Bone marrow (tissue), 2 donors: Measurements from ENCODE around the gene FOXC2.

ENCODE experiments used
- DNase-seq, 2 donors: peaks; one replicate each; lab custom pipeline; 2025; lab: John Stamatoyannopoulos, UW

Gene FOXC2

DNA sequence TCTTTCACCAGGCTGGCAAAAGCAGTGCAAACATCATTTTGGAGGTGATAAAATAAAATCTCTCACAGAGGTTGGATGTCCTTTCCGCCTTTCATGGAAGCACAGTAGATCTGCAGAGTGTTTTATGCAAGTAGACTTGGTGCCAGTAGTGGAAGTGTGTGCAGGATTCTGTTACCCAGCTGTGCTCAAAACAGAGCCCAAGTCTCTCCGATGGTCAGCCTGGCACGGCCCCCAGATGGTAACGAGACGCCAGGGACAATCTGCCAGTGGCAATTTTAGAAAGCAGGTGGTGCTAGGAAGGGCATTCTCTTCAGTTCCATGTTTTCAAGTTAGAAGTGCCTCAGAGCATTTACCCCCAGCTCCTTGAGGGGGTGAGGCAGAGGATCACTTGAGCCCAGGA, 10.1 kb upstream of the FOXC2 start:
- no peak for DNase-seq

DNA sequence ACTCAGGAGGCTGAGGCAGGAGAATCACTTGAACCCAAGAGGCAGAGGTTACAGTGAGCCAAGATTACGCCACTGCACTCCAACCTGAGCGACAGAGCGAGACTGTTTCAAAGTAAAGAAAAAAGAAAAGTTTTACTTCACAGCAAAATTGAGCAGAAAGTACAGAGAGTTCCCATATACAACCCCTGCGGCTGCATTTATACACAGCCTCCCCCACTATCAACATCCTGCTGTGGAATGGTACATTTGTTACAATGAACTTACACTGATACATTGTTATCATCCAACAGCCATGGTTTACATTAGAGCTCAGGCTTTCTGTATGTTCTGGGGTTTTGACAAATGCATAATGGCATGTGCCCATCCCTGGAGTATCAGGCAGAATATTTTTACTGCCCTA, 9.0 kb upstream of the FOXC2 start:
- no peak for DNase-seq

DNA sequence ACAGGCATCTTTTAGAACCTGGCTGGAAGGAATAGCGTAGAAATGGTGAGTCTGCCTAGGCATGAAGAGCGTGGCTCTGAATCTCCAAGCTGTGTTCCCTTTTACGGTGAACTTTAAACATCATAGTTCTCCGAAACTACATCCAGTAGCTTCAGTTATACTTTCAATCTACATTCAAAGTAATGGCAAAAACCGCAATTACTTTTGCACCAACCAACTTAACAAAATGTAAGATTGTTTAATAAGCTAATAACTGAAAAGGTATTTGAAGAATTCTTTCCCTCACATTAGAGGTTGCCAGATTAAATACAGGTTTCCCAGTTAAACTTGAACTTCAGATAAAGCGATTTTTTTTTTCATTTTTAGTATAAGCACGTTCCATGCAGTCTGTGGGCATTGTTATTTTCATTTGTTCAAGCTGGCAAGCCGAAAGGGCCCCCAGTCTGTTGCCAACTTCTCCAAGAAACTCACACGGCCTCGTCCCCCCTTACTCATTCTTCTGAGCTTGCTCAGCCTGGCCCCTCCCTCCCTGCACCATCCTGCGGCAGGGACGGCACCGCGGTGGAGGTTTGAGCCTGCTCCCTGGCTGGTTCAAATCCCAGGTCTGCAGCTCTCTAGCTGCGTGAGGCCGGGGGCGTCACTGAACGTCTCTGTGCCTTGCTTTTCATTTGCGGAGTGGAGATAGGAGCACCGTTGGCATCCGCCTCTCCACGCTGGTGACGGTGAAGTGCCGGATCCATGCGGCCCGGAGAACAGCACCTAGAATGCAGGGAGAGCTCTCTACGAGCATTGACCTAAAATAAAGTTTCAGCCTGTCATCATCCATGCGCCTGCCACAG, 8.1 kb upstream of the FOXC2 start:
- no peak for DNase-seq

DNA sequence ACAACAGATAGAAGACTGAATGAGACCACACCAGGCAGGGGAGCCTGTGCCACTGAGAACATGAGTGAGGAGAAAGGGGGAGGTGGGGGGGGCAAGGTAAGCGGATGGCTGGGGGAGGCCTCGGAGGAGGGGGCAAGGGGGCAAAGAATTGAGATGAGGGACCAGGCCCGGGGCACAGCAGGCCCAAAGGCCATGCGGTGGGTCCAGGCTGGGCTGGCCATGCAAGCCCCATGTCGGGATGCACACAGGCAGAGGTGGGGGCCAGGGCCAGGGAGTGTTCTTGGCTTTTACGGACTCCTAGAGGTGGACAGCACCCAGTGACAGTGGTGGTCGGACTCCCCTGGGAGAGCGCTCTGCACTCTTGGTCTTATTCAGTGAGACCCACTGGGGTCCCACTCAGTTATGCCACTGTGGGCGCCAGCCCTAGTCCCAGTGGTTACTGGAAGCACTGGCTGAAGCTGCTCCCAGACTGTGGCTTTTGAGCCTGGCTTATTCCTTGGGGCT, 6.8 kb upstream of the FOXC2 start:
- DNase-seq, result no peak

DNA sequence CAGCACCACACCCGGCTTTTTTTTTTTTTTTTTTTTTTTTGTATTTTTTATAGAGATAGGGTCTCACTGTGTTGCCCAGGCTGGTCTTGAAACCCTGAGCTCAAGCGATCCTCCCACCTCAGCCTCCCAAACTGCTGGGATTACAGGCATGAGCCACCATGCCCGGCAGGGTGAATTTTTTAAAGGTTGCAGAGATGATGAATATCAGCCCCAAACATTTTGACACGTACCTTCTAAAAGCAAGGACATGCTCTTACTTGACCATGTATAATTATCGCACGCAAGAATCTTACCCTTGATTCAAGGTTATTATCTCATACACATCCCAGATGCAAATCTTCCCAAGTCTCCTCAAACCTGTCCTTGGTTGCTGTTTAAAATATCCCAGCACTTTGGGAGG, 4.3 kb upstream of the FOXC2 start:
- no peak for DNase-seq

DNA sequence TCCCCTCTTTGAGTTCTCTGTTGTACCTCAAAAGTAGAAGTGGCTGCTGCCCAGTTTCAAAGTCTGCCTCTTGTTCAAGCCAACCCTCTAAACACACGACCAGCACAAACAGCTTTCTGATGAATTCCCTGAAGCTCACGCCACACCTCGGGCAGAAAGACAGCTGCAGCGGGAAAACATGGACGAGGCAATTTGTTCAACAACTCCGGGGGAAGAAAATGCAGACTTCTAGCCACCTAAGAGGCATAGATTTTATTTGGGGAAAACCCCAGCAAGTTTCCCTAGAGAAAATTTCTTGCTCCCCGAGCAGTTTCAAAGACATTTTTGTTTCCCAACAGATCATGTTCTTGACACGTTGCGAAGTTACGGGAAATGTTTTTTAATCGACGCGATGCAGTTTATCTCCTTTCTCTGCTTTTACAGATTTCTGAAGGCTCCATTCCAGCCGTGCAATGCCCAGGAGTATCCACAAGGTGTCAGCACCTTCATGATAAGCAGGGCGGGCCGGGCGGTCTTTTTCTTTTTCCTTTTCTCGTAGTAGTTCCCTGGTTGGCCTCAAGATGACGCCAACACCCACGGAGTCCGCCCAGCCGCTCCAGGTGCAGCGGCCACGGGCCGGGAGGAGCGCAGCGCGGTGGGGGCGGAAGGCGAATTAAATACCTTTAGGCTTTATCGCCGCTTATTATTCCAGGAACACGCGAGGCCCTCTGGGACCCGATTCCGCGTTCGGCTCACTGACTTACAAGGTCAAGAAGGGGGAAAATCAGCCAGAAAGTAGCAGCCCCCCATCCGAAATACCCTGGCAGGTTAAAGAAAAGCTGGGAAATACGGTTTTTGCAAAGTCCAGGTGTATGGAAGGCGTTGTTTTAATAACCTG, 2.9 kb upstream of the FOXC2 start:
- DNase-seq, result peak; percentile 47 to 79

DNA sequence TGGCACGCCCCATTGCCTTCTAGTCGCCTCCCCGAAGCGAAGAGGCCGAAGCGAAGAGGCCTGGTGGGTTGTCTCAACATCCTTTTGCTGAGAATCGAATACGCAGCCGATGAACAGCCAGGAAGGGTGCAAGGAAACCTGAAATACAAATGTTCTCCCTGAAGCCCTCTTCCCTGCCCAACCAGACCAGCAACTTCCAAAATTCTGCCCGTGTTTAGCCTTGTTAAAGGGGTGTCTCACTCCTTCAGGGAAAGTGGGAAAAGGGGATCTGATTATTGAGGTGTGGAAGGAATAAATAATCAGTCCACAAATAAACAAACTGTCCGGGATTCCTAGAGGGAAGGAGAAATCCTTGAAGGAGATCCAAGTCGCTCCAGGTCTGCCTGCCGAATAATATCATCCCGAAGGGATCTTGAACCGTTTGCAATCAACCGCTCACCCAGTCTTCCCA, 1.4 kb upstream of the FOXC2 start:
- no peak for DNase-seq

DNA sequence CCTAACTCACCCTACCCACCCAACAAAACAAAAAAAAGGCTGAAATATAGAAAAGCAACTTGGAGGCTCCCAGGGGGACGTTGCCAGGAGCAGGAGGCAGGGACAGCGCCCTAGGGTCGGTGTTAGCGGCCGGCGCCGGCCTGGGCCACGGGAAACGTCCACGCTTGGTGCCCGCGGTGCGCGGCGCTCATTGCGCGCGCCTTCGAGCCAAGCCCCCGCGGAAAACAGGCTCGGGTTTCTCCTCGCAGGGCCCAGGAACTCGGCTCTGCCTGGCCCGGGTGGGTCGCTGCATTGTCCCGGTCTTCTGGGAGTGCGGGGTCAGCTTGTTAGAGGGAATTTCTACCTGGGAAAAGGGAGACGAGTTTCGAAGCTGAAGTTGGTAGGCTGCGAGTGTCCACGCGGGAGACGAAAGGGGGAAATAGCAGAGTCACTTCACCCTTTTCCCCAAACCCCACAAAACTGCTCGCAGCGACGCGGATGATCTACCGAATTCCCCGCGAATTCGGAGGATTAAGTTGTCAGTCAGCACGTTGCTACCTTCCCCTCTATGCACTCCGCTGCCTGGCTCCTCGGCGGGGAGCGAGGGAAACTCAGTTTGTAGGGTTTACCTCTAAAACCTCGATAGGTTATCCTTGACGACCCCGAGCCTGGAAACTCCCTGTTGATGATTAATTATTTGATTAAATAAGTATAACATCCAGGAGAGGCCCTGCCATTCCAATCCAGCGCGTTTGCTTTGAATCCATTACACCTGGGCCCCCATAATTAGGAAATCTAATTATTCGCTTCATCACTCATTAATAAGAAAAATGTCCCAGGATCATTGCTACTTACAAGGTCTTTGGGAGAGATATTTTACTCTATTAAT, 751 bp upstream of the FOXC2 start:
- DNase-seq, result no peak

DNA sequence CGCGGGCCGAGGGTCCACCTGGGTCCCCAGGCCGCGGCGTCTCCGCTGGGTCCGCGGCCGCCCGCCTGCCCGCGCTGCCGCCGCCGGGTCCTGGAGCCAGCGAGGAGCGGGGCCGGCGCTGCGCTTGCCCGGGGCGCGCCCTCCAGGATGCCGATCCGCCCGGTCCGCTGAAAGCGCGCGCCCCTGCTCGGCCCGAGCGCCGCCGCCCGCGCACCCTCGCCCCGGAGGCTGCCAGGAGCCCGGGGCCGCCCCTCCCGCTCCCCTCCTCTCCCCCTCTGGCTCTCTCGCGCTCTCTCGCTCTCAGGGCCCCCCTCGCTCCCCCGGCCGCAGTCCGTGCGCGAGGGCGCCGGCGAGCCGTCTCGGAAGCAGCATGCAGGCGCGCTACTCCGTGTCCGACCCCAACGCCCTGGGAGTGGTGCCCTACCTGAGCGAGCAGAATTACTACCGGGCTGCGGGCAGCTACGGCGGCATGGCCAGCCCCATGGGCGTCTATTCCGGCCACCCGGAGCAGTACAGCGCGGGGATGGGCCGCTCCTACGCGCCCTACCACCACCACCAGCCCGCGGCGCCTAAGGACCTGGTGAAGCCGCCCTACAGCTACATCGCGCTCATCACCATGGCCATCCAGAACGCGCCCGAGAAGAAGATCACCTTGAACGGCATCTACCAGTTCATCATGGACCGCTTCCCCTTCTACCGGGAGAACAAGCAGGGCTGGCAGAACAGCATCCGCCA, 504 bp downstream of the FOXC2 start:
- DNase-seq, result no peak

DNA sequence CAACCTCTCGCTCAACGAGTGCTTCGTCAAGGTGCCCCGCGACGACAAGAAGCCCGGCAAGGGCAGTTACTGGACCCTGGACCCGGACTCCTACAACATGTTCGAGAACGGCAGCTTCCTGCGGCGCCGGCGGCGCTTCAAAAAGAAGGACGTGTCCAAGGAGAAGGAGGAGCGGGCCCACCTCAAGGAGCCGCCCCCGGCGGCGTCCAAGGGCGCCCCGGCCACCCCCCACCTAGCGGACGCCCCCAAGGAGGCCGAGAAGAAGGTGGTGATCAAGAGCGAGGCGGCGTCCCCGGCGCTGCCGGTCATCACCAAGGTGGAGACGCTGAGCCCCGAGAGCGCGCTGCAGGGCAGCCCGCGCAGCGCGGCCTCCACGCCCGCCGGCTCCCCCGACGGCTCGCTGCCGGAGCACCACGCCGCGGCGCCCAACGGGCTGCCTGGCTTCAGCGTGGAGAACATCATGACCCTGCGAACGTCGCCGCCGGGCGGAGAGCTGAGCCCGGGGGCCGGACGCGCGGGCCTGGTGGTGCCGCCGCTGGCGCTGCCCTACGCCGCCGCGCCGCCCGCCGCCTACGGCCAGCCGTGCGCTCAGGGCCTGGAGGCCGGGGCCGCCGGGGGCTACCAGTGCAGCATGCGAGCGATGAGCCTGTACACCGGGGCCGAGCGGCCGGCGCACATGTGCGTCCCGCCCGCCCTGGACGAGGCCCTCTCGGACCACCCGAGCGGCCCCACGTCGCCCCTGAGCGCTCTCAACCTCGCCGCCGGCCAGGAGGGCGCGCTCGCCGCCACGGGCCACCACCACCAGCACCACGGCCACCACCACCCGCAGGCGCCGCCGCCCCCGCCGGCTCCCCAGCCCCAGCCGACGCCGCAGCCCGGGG, 1.3 kb downstream of the FOXC2 start:
- no peak for DNase-seq

DNA sequence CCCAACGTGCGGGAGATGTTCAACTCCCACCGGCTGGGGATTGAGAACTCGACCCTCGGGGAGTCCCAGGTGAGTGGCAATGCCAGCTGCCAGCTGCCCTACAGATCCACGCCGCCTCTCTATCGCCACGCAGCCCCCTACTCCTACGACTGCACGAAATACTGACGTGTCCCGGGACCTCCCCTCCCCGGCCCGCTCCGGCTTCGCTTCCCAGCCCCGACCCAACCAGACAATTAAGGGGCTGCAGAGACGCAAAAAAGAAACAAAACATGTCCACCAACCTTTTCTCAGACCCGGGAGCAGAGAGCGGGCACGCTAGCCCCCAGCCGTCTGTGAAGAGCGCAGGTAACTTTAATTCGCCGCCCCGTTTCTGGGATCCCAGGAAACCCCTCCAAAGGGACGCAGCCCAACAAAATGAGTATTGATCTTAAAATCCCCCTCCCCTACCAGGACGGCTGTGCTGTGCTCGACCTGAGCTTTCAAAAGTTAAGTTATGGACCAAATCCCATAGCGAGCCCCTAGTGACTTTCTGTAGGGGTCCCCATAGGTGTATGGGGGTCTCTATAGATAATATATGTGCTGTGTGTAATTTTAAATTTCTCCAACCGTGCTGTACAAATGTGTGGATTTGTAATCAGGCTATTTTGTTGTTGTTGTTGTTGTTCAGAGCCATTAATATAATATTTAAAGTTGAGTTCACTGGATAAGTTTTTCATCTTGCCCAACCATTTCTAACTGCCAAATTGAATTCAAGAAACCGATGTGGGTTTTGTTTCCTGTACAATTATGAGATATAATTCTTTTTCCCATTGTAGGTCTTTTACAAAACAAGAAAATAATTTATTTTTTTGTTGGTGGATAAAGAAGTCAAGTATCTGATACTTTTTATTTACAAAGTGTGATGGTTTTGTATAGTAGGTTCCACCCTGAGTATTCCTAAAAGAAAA, 2.3 kb downstream of the FOXC2 start:
- no peak for DNase-seq

DNA sequence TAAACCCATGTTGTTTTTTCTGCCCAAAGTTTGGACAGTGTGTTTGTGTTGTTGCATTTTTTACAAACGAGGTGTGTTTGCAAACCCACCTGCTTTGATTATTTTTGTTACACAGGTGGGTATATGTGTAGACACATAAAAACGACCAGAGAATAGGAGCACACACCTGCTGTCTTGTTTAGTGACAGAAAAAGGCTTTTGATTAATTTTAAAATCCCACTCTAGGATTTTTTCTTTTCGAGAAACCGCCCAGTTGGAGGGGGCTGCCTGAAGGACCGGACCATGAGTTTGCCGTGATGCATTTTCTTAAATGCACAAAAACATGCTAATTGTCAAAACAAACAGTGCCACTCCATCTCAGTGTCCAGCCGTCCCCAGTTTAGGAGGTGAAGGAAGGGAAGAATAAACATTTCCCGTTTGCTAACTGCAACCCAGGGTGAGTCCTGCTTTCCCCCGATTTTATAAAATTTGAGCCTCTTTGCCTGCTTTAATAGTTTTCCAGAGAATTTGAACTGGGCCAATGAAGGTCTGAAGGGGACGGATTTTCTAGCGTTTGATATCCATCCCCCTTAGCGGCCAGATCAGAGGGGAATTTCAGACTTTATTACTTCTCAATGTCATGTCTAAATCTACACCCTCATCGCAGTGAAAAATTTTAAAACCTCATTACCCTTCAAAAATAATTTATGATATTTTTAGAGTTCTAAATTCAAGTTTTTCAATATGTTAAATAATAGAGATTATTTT, 3.2 kb downstream of the FOXC2 start:
- no peak for DNase-seq

DNA sequence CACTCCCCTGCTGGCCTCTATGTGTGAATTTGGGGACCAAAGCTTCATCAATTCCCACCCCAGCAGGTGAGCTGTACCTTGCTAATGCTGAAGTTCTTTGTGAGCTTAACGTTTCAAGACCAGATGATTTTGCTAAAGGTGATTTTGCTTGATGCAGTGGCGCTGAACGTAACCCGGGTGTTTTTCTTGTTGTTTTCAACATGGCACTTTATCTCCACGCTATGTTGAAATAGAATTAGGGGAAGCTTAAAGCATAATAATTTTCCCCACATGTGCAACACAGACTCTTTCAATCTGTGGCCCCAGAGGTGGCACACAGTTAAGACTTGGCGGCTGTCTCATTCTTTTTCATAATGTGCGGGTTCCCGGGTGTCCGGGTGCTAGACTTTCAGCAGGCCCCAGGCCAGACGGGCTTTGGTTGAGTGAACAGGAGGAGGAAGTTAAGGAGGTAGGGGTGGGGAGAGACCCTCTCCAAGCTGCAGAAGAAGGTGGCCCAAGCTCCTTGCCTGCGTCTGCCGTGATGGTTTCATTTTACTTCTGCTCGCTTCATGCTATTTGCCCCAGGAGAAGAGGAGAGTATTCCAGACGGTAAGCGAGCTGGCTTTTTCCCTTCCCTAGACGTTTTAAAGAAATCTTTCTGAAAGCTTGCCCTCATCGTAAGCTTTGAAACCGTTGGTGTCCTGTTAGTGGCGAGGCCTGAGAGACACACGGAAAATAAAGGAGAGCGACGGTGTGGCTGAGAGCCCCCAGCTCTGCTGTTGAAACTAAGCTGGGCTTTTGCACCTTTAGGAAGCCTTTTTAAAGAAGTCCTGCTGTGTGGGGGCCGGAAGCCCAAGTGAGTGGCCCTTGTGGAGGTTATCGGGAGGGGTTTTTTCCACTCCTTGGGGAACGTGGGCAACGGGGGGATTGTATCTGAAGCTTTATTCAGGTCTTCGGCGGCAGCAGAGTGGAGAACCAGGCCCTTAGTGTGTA, 4.2 kb downstream of the FOXC2 start:
- DNase-seq, result no peak

DNA sequence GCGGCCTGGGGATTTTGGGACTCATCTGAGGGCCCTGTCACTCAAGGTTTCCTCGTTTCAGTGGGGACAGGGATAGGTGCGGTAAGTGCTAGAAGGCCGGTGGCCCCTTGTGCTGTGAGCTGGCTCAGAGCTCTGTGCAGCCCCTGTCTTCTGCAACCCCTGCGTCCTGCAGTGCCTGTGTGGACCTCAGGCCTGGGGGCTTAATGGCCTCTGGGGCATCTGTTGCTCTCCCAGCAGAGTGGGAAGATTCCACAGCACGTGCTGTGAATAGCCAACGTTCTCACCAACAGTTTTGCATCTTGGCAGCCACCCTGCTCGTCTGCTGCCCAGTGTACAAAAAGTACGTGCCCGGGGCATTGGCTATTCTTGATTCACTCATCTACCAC, 4.9 kb downstream of the FOXC2 start:
- DNase-seq, result no peak

DNA sequence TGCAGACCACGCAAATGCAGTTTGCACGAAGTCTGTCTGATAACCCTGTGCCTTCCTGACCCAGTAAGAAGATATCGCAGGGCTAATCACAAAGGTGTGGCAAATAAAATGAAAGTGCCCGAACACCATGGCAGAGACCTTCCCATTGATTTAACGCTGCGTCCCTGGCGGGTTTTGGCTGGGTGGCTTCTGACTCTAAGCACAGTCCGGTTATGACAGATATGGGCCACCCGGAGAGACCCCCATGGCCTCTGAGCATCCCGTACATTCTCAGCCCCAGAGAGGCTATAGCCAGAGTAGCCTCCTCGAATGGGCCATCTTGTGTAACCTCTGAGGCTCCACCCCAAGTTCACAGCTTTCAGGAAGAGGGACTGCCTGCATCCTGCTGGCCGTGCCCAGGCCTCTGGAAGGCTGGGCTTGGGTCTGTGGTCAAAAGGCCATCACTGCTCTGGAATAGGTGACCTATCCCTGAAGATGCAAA, 5.5 kb downstream of the FOXC2 start:
- DNase-seq, result no peak

DNA sequence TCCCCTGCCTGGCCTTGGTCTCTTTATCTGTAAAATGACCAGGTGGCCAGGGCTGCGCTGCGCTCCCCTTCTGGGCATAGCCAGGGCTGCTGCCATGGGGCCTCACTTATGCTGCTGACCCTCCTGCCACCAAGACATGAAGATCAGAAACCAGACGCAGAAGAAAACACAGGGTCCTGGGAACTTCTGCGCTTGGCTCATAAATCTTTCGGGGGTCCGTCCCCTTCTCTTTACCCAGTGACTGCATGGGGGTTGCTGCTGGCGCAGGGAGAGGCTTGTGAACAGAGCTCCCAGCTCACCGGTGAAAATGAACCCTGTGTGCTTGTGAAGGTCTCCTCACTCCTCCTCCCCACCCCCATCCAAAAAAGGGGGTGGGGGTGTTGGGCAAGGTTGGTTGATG, 6.0 kb downstream of the FOXC2 start:
- no peak for DNase-seq

DNA sequence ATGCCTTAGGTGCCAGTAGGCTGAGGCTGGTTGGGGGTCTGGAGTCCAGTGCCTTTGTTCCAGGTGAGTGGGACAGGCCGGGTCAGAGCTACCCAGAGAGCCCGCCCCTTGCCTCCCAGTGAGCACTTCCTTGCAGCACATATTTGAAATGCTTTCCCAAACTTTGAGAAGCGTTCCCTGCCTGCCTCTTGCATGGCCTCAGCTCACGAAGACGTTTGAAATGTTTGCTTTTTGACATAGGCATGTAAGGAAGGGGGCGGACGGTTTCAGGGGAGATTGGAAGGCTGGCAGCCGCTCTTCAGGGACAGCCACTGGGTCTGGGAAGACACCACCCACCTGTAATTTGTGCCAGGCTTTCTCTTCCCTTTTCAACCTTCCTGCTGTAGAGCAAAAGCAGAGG, 6.6 kb downstream of the FOXC2 start:
- no peak for DNase-seq
